Measurements from ENCODE around the gene ACMSD. TPM values are rescaled to one million over a fixed set of nuclear protein-coding genes. Genes with fewer than 3 reads are reported as not detected.

Gene ACMSD
- total RNA-seq, 2 donors from 2014 or later, result not detected

- H3K27ac ChIP-seq, result no peak overlapping the region
- H3K9me3 ChIP-seq, result no peaks in the 10 kb centered on the region
- DNase-seq, result no peak
- no peaks in the 10 kb centered on the region for H3K27me3 ChIP-seq
- TF ChIP-seq CTCF (IDR thresholded peaks at IDR 0.05), result no peak
- H3K4me1 ChIP-seq, result peaks cover 7% of the 10 kb centered on the region
- intact Hi-C loops (cut with DNase I), result no loop called here
- no peak overlapping the region for H3K4me3 ChIP-seq
- no peaks in the 10 kb centered on the region for H3K36me3 ChIP-seq
- H3K9ac ChIP-seq (ENCODE audit: low read depth in 2 of 2, low read length in 2 of 2), result no peak overlapping the region
These were observed 86.5 kb downstream of the ACMSD start for GRCh38 chr2:134924912-134925311.

- intact Hi-C loops (cut with DNase I), result no loop called here
- TF ChIP-seq CTCF (IDR thresholded peaks at IDR 0.05), result no peak
- no peak overlapping the region for H3K9ac ChIP-seq (ENCODE audit: low read depth in 2 of 2, low read length in 2 of 2)
- no peak for DNase-seq
- no peak overlapping the region for H3K27ac ChIP-seq
- peaks cover 3% of the 10 kb centered on the region for H3K4me1 ChIP-seq
- H3K4me3 ChIP-seq, result no peak overlapping the region
- no peaks in the 10 kb centered on the region for H3K9me3 ChIP-seq
- H3K27me3 ChIP-seq, result no peaks in the 10 kb centered on the region
- H3K36me3 ChIP-seq, result no peaks in the 10 kb centered on the region
These were observed 88.0 kb downstream of the ACMSD start for GRCh38 chr2:134926231-134926931.

- no peaks in the 10 kb centered on the region for H3K9me3 ChIP-seq
- no peak for DNase-seq
- H3K36me3 ChIP-seq, result no peaks in the 10 kb centered on the region
- intact Hi-C loops (cut with DNase I), result no loop called here
- H3K4me3 ChIP-seq, result no peak overlapping the region
- H3K4me1 ChIP-seq, result peaks cover 3% of the 10 kb centered on the region
- H3K27ac ChIP-seq, result no peak overlapping the region
- no peak for TF ChIP-seq CTCF (IDR thresholded peaks at IDR 0.05)
- no peak overlapping the region for H3K9ac ChIP-seq (ENCODE audit: low read depth in 2 of 2, low read length in 2 of 2)
- H3K27me3 ChIP-seq, result no peaks in the 10 kb centered on the region
These were observed 88.8 kb downstream of the ACMSD start for GRCh38 chr2:134927195-134927594.

GRCh38 chr2:134932864-134933526 is 94.6 kb downstream of the ACMSD start:
- Histone ChIP-seq H3K27ac (no peak overlapping the region), H3K4me3 (no peak overlapping the region), H3K9ac (ENCODE audit: low read depth in 2 of 2, low read length in 2 of 2) (no peak overlapping the region), H3K4me1 (no peaks in the 10 kb centered on the region), H3K36me3 (no peaks in the 10 kb centered on the region), H3K9me3 (no peaks in the 10 kb centered on the region), H3K27me3 (no peaks in the 10 kb centered on the region)
- no peak for DNase-seq
- no peak for TF ChIP-seq CTCF (IDR thresholded peaks at IDR 0.05)
- intact Hi-C loops (cut with DNase I), result no loop called here

GRCh38 chr2:134933732-134934131 is 95.3 kb downstream of the ACMSD start:
- H3K36me3 ChIP-seq, result no peaks in the 10 kb centered on the region
- TF ChIP-seq CTCF (IDR thresholded peaks at IDR 0.05), result no peak
- no peaks in the 10 kb centered on the region for H3K27me3 ChIP-seq
- no peak overlapping the region for H3K27ac ChIP-seq
- H3K9ac ChIP-seq (ENCODE audit: low read depth in 2 of 2, low read length in 2 of 2), result no peak overlapping the region
- intact Hi-C loops (cut with DNase I), result no loop called here
- H3K4me3 ChIP-seq, result no peak overlapping the region
- no peaks in the 10 kb centered on the region for H3K4me1 ChIP-seq
- H3K9me3 ChIP-seq, result no peaks in the 10 kb centered on the region
- no peak for DNase-seq
